Osteoblast (primary cell): Measurements from ENCODE around the gene EFHB. TPM values are rescaled to one million over a fixed set of nuclear protein-coding genes. Genes with fewer than 3 reads are reported as not detected.
"Not testable (repeated sequence)": the region's sequence is repeated elsewhere in the genome, so short reads cannot be mapped to it uniquely, and the experiment has no call there.

ENCODE experiments used
- DNase-seq: peaks from one replicate; pipeline ENCODE4 v3.0.0; 2011; ENCODE audit warnings: low spot score, mixed read lengths; ENCODE audit not compliant: insufficient read length; ENCODE audit errors: missing footprints
- H2AFZ ChIP-seq: 2 replicates; pipeline ENCODE4 v1.6.0; 2011; ENCODE audit warnings: mild to moderate bottlenecking, low read length
- H3K27ac ChIP-seq: 2 replicates; pipeline ENCODE4 v1.5.1; 2011; ENCODE audit warnings: mild to moderate bottlenecking, low read depth, low read length, moderate library complexity
- H3K27me3 ChIP-seq: 2 replicates; pipeline ENCODE4 v1.6.0; 2012; ENCODE audit warnings: mild to moderate bottlenecking, control low read depth, inconsistent platforms, low read length, moderate library complexity; ENCODE audit not compliant: insufficient read depth
- H3K36me3 ChIP-seq: 2 replicates; pipeline ENCODE4 v1.5.1; 2011; ENCODE audit warnings: mild to moderate bottlenecking, low read length, control low read depth, moderate library complexity; ENCODE audit not compliant: insufficient read depth
- H3K4me1 ChIP-seq: 2 replicates; pipeline ENCODE4 v1.5.1; 2011; ENCODE audit warnings: mild to moderate bottlenecking, low read length, control low read depth, moderate library complexity; ENCODE audit not compliant: insufficient read depth
- H3K4me2 ChIP-seq: 2 replicates; pipeline ENCODE4 v1.6.0; 2011; ENCODE audit warnings: mild to moderate bottlenecking, low read length; ENCODE audit not compliant: insufficient read depth
- H3K4me3 ChIP-seq: fragments of 200-600 bp; sonication (generic); 3 replicates; pipeline ENCODE4 v1.5.1; 2012; ENCODE audit warnings: mild to moderate bottlenecking, low read length, inconsistent platforms; ENCODE audit not compliant: insufficient read depth
- H3K79me2 ChIP-seq: 2 replicates; pipeline ENCODE4 v1.6.0; 2012; ENCODE audit warnings: mild to moderate bottlenecking, low read length, control low read depth, inconsistent platforms; ENCODE audit not compliant: insufficient read depth
- H3K9me3 ChIP-seq: 2 replicates; pipeline ENCODE4 v1.5.1; 2011; ENCODE audit warnings: low read depth, low read length, control low read depth
- H4K20me1 ChIP-seq: 2 replicates; pipeline ENCODE4 v1.6.0; 2012; ENCODE audit warnings: mild to moderate bottlenecking, low read length, control low read depth; ENCODE audit not compliant: insufficient read depth
- total RNA-seq: library from RNA; depleted of rRNA; stranded (reverse); fragments of >200 nt; gene quantifications from 2 replicates; pipeline ENCODE4 v1.2.3, GENCODE V29; 2012
- TF ChIP-seq, protein P1 (sequence below): IDR thresholded peaks from 2 replicates; pipeline ENCODE4 v1.5.1; 2011; ENCODE audit warnings: mild to moderate bottlenecking, low read depth, low read length, moderate library complexity; ENCODE audit errors: extremely low read depth

Gene EFHB
- total RNA-seq, 1 donor = 1.8 TPM

- Histone ChIP-seq H3K9me3 (no peaks in the 10 kb centered on the region), H3K36me3 (no peaks in the 10 kb centered on the region), H3K27ac (no peak overlapping the region), H3K79me2 (peaks cover 96% of the 10 kb centered on the region), H4K20me1 (peaks cover 42% of the 10 kb centered on the region), H2AFZ (no peak overlapping the region), H3K4me3 (no peak overlapping the region), H3K27me3 (no peaks in the 10 kb centered on the region), H3K4me1 (peaks cover 6% of the 10 kb centered on the region), H3K4me2 (no peak overlapping the region)
- TF ChIP-seq, protein P1, sequence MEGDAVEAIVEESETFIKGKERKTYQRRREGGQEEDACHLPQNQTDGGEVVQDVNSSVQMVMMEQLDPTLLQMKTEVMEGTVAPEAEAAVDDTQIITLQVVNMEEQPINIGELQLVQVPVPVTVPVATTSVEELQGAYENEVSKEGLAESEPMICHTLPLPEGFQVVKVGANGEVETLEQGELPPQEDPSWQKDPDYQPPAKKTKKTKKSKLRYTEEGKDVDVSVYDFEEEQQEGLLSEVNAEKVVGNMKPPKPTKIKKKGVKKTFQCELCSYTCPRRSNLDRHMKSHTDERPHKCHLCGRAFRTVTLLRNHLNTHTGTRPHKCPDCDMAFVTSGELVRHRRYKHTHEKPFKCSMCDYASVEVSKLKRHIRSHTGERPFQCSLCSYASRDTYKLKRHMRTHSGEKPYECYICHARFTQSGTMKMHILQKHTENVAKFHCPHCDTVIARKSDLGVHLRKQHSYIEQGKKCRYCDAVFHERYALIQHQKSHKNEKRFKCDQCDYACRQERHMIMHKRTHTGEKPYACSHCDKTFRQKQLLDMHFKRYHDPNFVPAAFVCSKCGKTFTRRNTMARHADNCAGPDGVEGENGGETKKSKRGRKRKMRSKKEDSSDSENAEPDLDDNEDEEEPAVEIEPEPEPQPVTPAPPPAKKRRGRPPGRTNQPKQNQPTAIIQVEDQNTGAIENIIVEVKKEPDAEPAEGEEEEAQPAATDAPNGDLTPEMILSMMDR = no peak
- DNase-seq = no peak
Observed at GRCh38 chr3:19967208-19967607, 33.2 kb upstream of the EFHB start.

- no peak overlapping the region for H3K4me2 ChIP-seq
- peaks cover 44% of the 10 kb centered on the region for H4K20me1 ChIP-seq
- H3K27me3 ChIP-seq = no peaks in the 10 kb centered on the region
- TF ChIP-seq, protein P1 = no peak
- H2AFZ ChIP-seq = no peak overlapping the region
- H3K27ac ChIP-seq = no peak overlapping the region
- no peak overlapping the region for H3K4me3 ChIP-seq
- H3K79me2 ChIP-seq = peaks cover 98% of the 10 kb centered on the region
- peaks cover 4% of the 10 kb centered on the region for H3K36me3 ChIP-seq
- no peaks in the 10 kb centered on the region for H3K9me3 ChIP-seq
- H3K4me1 ChIP-seq = no peaks in the 10 kb centered on the region
- DNase-seq = no peak
Observed at GRCh38 chr3:19961960-19962359, 27.9 kb upstream of the EFHB start.

DNA sequence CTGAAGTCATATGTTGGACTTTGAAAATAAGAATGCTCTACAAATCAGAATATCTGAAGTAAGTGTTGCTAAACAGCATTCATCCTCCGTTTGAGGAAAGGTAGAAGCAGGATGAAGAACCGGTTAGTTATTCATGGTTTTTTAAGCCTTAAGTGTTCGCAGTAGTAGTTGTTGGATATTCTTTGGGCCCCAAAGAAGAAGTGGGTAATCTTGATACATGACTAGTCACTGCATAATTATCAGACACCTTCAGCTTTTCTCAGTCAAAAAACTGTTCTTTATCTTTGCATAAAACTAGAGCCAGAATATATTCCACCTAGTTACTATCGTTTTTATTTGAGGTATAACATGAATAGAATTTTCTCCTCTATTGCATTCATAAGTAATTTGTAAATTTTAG is 26.7 kb upstream of the EFHB start:
- no peak overlapping the region for H3K4me3 ChIP-seq
- no peaks in the 10 kb centered on the region for H3K4me1 ChIP-seq
- peaks cover 98% of the 10 kb centered on the region for H3K79me2 ChIP-seq
- H3K36me3 ChIP-seq = peaks cover 12% of the 10 kb centered on the region
- no peaks in the 10 kb centered on the region for H3K27me3 ChIP-seq
- no peak overlapping the region for H3K27ac ChIP-seq
- no peaks in the 10 kb centered on the region for H3K9me3 ChIP-seq
- TF ChIP-seq, protein P1 = no peak
- no peak for DNase-seq
- peaks cover 42% of the 10 kb centered on the region for H4K20me1 ChIP-seq
- no peak overlapping the region for H2AFZ ChIP-seq
- no peak overlapping the region for H3K4me2 ChIP-seq

DNA sequence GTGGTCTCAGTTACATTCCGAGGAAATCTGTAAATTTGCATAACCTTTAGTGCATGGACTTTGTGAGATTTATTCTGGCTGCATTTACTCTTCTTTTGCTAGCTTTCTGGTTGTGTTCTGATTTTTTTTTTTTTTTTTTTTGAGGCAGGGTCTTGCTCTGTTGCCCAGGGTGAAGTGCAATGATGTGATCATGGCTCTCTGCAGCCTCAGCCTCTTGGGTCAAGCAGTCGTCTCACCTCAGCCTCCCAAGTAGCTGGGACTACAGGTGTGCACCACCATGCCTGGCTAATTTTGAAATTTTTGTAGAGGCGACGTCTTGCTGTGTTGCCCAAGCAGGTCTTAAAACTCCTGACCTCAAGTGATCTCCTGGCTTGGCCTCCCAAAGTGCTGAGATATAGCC is 25.5 kb upstream of the EFHB start:
- TF ChIP-seq, protein P1 = no peak
- H3K27ac ChIP-seq = no peak overlapping the region

DNA sequence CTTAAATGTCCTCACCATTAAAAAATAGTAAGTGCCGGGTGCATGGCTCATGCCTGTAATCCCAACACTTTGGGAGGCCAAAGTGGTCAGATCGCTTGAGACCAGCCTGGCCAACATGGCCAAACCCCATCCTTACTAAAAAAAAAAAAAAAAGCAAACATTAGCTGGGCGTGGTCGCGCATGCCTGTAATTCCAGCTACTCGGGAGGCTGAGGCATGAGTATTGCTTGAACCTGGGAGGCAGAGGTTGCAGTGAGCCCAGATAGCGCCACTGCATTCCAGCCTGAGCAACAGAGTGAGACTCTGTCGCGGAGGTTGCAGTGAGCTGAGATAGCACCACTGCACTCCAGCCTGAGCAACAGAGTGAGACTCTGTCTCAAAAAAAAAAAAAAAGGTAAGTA is 23.3 kb upstream of the EFHB start:
- H3K4me1 ChIP-seq, DNase-seq, H2AFZ ChIP-seq, H3K4me2 ChIP-seq, H3K27ac ChIP-seq, H3K9me3 ChIP-seq, H3K4me3 ChIP-seq, H3K27me3 ChIP-seq: not testable (repeated sequence)
- Histone ChIP-seq H4K20me1 (peaks cover 50% of the 10 kb centered on the region), H3K79me2 (peaks cover 99% of the 10 kb centered on the region), H3K36me3 (peaks cover 34% of the 10 kb centered on the region)

More for the DNA sequence above, 25.5 kb upstream of the EFHB start:
- Histone ChIP-seq H3K4me1 (no peaks in the 10 kb centered on the region), H2AFZ (no peak overlapping the region), H3K4me3 (no peak overlapping the region), H3K36me3 (peaks cover 23% of the 10 kb centered on the region), H4K20me1 (peaks cover 45% of the 10 kb centered on the region), H3K4me2 (no peak overlapping the region), H3K27me3 (no peaks in the 10 kb centered on the region), H3K9me3 (no peaks in the 10 kb centered on the region), H3K79me2 (peaks cover 98% of the 10 kb centered on the region)
- no peak for DNase-seq
